ENCODE results near the gene KISS1.

KISS1 gene

DNA sequence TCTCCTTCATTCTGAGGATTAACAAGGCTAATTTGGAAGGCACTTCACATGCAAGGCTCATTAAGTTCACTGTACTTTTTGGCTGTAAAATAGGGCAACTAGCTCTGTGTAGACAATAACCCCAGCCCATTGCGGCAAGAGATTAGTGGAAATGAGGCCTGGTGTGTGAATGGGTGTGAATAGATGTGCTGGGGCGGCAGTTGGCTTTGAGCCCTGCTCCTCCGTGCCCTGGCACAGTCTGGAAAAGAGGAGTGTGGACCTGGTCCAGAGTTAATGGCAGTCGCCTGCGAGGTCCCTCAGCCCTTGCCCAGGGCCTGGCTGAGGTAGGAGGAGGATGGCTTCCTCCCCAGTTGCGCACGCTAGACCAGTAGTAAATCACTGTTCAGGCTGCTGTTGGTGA lies 4.8 kb downstream of the KISS1 start:
- no peak for DNase-seq

DNA sequence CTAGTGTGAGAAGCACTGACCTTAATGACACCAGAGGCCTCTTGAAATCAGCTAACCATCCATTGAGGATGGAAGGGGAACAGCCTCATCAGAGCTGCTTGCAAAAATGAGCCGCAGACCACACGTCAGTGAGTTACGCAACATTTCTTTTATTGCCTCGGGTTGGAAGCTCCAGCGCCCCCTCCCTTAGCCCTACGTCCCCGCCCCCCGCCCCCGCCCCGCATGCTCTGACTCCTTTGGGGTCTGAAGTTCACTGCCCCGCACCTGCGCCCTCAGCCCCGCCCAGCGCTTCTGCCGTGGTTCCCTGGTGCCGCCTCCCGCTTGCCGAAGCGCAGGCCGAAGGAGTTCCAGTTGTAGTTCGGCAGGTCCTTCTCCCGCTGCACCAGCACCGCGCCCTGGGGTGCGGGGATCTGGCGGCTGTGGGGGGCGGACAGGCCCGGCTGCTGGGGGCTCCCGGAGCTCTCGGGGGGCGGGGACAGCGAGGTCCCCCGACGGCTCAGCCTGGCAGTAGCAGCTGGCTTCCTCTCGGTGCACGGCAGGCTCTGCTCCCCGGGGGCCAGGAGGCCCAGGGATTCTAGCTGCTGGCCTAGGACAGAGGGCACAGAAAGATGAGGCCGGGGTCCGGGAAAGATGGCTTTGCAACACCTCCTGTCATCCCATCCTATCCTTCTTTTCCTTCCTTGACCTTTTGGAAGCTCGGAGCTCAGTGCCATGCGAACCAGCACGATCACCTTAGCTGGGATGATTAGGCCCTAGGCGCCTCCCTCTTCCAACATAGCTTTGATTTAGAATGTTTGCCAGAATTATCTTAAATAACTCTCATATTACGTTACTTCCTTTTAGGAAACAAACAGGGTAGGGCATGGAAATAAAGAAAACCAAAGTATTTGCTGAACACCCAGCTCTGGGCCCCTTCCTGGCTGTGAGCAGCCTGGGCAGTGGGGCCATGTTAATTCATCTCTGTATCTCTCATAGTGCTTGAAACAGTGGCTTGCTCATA lies 5.8 kb downstream of the KISS1 start:
- peak; percentile 61 to 85 (median 74) for DNase-seq

DNA sequence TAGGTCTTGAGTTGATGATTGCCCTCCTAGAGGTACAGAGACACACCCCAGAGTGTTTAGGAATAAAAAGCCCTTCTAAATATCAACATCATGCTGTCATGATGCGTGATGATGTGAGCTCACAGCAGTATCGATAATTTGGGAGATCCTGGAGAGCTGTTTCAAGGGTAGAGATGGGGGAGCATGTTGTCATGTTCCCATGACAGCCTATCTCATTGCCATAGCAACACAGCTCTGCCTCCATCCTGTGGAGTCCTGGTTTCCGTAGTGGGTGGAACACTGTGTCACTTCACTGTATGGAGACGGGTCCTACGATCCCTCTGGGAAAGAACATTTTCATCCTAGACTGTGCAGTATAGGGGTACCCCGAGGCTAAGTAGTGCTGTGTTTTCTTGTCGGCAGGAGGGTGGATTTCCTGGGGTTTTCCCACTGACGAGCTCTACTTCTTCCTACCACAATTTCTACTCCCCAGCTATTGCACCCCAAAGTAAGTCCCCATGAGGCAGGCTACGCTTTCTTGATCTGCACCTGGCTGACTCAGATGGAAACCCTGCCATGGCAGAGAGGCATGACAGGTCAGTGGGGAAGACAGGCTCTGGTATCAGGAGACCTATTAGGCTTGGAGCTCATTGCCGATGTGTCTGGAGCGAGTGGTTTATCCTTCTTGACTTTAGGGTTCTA lies 7.2 kb downstream of the KISS1 start:
- no peak for DNase-seq

DNA sequence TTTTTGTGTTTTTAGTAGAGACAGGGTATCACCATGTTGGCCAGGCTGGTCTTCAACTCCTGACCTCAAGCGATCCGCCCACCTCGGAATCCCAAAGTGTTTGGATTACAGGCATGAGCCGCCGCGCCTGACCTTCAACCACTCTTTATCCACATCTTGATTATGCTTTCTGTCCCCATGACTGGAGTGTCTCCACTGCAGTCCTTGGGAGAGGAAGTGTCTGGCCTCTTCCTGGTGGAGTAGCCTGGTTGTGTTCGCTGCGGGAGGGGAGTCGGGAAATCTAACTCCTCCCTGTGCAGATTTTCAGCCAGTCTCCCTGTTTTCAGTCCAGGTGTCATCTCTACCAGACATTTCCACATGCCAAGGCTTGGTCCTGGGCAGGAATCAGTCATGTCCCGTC lies 9.7 kb downstream of the KISS1 start:
- DNase-seq: no peak

DNA sequence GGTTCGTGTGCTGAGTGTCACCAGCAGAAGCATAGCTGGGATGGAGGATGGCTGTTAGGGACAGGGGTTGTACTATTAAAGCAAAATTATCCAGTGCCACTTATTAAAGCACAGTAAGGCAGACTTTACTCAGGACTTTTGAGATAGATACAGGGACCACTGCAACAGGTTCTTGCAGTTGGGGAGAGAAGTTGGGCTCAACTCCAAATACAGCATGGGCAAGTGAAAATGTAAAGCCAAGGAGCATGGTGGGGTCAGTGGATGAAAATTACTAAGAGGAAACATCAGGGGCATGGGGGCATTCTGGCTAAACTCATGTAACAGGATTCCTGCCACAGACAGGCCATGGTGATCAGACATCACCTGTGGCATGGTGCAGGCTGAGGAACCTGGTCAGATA lies 15.2 kb downstream of the KISS1 start:
- no peak for DNase-seq

DNA sequence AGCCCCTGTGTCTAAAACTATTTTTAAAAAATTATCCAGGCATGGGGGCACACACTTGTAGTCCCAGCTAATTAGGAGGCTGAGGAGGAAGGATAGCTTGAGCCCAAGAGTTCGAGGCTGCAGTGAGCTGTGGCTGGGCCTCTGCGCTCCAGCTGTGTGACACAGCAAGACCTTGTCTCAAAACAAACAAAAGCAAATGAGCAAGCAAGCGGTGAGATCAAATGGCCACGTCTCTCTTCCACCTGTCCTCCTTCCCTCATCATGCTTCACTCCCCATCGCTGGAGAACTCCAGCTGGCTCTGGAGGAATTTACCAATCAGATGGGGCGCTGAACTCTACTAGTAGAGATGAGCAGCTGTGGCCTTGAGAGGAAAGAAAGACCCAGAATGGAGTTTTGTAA lies 16.2 kb downstream of the KISS1 start:
- DNase-seq: no peak

DNA sequence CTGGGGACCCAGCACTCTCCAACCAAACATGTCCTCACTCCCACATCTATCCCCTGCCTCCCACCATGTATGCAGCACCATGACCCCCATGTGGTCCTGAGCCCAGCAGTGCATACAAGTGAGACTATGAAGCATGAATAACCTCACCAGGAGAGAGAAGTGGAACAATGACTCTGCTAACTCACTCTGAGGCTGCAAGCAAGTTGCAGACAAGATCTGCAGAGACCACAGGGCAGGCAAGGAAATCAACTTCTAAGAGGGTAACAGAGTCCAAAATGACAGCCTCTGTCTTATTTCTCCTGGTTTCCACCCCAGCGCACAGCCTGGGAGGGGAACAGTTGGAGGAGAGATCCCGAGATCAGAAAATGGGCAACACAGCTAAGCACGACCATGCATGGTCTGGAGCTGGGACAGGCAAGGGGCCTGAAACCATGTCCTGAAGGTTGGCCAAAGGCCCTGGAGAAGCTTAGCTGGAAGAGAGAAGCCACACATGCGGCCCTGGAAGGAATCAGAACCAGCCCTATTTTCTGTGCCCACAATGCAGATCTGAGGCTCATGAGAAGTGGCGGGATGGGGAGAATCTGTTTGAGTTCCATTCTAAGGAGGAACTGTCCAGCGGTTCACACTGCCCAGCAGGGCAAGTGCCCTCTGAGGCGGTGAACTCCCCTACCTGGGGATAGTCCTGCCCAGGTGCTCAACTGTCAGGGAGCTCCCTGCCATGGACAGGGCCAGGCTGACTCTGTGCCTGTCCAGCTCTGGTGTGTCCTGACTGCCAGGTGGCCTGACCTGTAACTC lies 17.6 kb downstream of the KISS1 start:
- no peak for DNase-seq

DNA sequence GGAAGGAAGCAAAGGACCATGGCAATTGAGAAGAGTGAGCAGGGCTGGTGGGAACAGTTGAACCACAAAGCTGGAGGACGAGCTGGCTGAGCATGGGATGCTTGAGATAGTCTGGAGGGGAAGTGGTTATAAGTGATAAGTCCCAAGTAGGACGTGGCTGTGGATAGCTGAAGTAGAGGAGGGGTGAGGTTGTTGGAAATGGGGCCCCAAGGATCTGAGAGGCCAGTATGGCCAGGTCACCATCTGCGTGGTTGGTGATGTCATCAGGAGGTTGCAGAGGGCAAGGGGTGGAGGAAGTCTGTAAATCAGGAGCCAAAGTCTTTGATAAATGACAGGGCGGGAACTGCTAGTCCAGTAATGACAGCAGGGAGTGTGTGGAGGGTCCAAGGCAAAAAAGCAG lies 19.2 kb downstream of the KISS1 start:
- peak in 3 of 4 experiments; percentile 19 to 49 (median 20) for DNase-seq

DNA sequence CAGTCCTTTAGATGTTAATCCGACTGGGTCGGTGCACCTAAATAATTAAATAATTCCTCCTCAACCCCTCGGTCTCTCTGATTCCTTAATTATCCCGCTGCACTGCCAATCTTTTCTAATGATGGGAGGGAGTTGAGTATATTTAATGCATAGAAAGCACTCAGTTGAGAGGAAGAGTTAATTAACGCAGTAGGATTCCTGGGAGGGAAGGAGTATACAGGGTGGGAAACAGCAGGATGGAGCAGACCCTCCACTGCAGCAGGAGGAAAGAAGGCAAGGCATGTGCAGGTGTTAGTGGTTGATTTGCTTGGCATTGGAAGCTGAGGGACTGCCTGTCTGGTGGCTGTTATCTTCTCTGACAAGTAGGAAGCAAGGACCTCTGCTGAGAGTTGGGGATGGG lies 20.2 kb downstream of the KISS1 start:
- no peak for DNase-seq

DNA sequence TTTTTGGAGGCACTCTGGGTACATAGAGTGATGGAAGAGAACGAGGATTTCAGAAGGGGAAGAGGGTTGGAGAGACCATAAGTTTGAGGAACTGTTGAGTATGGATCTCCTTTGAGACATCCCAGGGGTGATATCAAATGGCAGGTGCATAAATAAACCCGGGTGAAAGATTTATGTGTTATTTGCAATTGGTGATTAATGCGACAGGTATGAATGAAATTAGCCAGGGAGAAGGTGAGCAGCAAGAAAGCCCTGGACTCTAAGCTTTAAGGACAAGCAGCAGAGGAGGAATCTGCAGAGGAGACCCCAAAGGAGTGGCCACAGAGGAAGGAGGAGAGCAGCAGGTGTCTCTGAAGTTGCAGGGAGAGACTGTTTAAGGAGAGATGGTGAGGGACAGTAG lies 21.3 kb downstream of the KISS1 start:
- DNase-seq: no peak

DNA sequence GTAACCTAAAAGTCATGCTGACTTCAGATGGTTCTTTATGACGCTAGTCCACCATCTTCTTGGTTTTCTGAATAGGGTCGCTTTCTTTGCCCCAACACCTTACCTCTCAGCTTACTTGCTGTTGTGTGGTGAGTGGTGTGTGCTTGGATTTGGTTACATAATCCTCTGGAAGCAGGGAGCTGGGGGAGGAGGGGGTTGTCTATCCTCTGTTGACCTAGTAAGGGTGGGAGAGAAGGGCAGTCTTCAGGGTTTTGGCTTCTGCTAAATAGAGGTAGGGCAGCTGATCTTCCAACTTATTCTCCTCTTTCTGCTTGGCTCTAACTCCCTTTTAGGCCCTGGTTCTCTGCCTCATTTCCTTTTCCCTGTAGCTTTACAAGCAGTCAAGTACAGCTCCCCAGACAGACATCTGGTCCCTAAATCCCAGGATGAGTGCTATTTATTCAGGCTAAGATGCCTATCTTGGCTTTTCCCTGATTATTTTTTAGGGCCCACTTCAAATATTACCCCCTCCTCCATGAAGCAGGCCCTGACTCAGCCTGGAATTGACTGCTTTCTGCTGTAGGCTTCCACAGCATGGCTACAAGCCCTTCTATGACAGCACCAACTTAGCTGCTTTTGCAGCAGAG lies 23.8 kb downstream of the KISS1 start:
- no peak for DNase-seq

DNA sequence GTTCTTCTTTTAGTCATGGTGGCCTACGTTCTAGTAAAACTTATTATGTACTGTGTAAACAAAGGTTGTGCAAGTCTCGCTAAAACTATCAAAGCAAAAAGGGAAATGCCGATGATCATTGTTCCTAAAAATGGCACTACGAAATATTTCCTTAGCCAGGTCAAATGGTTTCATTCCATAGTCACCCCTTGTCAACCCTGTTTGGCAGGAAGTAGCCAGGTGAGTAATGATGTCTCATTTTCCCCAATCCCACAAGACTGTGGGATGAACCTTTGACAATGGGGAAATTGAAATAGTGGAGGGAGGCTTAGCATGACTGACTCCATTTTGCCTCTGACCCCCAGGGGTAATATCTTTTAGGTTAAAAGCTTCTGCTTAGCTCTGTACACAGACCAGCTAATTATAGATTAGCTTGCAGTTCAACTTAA lies 24.5 kb downstream of the KISS1 start:
- DNase-seq: peak; percentile 31 to 75 (median 58)

DNA sequence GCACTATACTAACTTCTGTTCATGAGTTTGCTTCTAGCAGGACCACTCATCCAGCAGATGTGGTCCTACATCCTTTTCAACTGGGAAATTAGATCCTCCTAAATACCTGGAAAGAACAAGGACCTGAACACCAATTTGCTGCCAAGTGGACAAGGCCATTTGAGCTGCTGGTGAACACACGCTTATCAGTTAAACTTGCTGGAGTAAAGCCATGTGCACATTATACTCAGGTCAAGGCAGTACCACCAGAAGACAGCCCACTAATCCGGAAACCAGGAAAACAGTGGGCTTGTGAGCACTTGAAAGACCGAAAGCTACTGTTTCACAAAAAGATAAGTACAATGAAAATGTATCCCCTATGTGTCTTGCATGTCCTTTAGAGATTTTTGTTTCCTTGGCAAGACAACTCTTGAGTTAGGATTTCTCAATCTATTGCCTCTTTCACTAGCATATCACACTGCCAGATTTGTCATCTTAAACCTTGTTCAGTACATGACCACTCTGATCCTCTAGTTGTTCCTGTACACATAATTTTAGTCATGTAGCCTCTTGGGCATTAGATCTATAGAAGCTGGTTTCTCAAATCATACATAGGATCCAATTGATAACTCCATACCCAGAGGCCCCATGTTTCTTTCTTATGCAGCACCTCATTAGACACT lies 25.7 kb downstream of the KISS1 start:
- no peak for DNase-seq

DNA sequence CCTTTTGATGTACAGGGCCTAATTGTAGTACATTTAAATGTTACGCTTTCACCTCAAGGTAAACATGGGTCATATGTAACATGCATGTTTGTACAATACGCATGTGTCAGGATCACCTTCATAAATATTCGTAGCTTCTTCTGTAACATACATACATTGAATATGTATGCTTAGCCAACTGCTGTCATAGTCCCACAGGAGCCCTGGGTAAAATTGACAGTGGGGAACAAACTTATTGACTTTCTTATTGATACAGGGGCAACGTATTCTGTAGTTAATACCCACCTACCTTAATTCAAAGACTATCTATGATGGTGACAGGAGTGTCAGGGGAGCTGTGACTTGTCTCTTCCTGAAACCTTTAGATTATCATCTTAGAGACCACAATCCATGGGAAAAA lies 26.4 kb downstream of the KISS1 start:
- DNase-seq: no peak

DNA sequence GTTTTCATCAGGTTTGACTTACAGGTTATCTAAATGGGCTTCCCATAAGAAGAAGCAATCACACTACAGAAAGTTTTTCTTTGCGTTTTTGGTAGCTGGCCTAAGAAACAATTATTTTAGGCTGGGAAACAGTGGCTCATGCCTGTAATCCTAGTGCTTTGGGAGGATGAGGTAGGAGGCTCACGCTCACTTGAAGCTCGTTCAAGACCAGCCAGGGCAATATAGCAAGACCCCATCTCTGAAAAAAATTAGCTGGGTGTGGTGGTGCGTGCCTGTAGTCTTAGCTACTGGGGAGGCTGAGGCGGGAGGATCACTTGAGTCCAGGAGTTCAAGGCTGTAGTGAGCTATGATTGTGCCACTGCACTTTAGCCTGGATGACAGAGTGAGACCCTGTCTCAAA lies 28.6 kb downstream of the KISS1 start:
- no peak for DNase-seq

DNA sequence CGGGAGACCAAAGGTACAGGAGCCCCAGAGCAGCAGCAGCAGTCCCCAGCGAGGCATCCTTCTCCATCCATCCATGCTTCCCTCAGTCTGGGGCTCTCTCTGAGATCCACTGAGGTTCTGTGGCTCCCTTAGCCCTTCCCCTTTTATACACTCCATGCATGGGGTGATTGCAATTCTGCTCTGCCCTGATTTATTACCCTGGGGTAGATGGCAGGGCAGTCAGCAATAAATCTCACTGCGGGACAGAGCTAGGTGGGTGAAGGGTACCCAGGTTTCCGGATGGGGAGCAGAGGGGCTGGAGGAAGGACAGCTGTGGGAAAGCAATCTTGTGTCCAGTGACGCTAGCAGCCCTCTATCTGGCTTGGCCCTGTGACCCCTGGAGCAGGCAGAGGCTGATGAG lies 30.1 kb downstream of the KISS1 start, which contains the start of gene REN:
Gene REN, minus strand, starts transcription at position 119 of the 400 bp plus-strand sequence. Its CDS starts 44 bp downstream, at position 75.
- DNase-seq: no peak

DNA sequence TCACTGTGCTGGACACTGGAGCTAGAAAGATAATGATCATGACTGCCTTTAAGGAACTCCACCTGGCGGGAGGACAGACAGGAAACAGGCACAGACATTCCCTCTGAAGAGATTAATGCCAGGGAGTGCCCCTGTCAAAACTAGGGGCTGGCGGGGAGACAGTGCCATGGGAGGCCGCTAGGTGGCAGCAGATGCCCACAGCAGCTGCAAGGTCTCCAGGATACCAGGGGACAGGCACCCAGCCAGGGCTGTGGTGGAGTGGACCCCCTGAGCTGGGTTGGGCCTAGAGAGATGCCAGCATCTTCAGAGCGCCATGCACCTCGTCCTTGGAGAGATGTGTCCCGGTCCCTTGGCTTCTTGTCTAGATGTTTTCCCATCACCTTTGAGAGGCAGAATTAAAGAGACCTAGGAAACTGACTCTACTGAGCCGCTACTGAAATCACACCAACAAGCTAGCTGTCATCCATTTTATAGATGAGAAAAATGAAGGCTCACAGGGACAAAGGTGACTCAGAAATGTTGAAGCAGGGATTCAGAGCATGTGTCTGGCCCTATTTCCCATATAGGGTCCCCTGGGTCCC lies 33.7 kb downstream of the KISS1 start:
- DNase-seq: peak; percentile 74 to 88 (median 82)

DNA sequence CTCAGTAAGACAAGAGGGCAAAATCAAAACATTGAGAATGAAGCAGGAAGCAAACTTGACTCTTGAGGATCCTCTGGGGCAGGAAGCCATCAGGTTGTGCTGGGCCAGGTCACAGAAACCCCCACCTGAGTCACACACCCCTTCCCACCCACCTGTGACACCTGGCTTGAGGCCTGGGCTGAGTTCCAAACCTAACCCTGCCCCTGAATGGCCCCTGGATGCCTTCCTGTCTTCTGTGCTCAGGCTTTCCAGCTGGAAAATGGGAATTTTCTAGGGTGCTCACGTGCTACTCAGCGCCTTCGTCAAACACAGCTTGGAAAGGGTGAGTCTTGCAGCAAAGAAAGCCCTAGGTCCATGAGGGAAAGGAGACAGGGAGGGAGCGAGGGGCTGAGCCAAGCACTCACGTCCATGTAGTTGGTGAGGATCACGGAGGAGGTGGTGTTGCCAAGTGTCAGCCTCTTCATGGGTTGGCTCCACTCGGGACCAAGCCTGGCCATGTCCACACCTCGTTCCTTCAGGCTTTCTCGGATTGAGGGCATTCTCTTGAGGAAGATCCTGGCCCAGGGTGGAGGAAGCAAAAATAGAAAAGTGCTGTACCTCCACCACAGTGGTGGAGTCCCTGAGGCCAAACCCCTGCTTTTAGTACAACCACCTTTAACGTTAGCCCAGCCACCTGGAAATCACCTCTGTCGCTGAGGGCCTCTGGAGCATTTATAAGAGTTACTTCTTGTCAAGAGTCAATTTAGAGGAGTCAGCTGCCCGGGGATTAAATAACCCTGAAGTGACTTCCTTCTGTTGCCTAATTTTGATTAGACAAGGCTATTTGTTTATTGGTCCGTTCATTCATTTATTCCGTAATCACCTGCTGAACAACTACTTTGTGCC lies 34.4 kb downstream of the KISS1 start:
- no peak for DNase-seq

DNA sequence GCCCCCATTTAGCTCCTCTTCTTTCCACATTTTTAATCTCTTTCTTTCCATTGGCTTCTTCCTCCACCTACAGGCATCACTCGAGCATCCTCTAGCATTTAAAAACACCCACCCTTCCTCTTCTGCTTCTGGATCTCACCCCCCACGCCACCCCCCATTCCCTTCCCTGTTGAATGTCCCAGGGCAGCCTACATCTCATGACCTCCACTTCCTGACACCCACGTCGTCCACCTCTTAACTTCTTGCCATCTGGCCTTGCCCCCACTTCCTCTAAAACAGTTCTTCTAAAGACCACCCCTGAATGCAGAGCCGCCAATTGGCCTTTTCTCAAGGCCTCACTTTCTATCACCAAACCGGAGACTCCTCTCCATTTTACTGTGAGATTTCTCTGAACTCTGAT lies 38.3 kb downstream of the KISS1 start:
- peak; percentile 44 to 84 (median 70) for DNase-seq

DNA sequence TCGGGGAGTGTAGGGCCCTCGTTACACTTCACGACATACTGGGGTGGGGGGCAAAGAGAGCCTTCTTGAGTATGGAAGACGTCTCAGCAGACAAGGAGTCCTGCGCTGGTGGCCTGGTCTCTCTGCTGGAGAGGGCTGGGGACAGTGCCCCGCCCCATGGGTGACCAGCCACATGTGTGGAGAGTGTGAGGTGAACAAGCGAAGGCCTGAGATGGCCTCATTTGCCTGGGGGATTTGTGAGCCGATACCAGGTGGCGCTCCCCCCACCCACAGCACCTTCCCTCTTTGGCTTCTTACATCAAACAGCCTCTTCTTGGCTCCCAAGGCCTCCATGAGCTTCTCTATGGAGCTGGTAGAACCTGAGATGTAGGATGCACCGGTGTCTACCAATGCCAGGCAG lies 40.4 kb downstream of the KISS1 start:
- DNase-seq: no peak
